HEK293 (cell line): ENCODE measurements around the gene ENAH.
A peak's percentile ranks its signal among the peaks of the same experiment; 100 is the strongest.

Source experiments
- ATF2 ChIP-seq: fragments of 450-650 bp; formaldehyde crosslinking; IDR thresholded peaks from 2 replicates; pipeline ENCODE4 v1.5.1; 2016; ENCODE audit warnings: missing biosample characterization, missing genetic modification characterization, low read depth
- GLI4 ChIP-seq: fragments of 450-650 bp; formaldehyde crosslinking; IDR thresholded peaks from 2 replicates; pipeline ENCODE4 v1.5.1; 2016; ENCODE audit warnings: missing biosample characterization, missing genetic modification characterization
- HIC1 ChIP-seq: fragments of 450-650 bp; formaldehyde crosslinking; IDR thresholded peaks from 2 replicates; pipeline ENCODE4 v1.5.1; 2016; ENCODE audit warnings: missing biosample characterization, missing genetic modification characterization
- HOXA7 ChIP-seq: sonication (generic); formaldehyde crosslinking; IDR thresholded peaks from 2 replicates; pipeline ENCODE4 v1.8.1; 2022; ENCODE audit warnings: missing genetic modification reagents, borderline replicate concordance
- IKZF3 ChIP-seq: fragments of 450-650 bp; IDR thresholded peaks from 2 replicates; pipeline ENCODE4 v1.5.0; 2018; ENCODE audit warnings: missing biosample characterization, mild to moderate bottlenecking, missing genetic modification characterization, moderate library complexity
- MYNN ChIP-seq: fragments of 450-650 bp; formaldehyde crosslinking; IDR thresholded peaks from 2 replicates; pipeline ENCODE4 v1.5.1; 2016; ENCODE audit warnings: missing biosample characterization, missing genetic modification characterization, borderline replicate concordance
- ZBTB26 ChIP-seq: fragments of 450-650 bp; formaldehyde crosslinking; optimal IDR thresholded peaks from 2 replicates; pipeline ENCODE3; 2016; ENCODE audit warnings: missing biosample characterization, mild to moderate bottlenecking, missing genetic modification characterization
- ZBTB48 ChIP-seq: fragments of 450-650 bp; formaldehyde crosslinking; IDR thresholded peaks from 2 replicates; pipeline ENCODE4 v1.5.1; 2016; ENCODE audit warnings: missing biosample characterization, missing genetic modification characterization
- ZEB2 ChIP-seq: fragments of 450-650 bp; formaldehyde crosslinking; IDR thresholded peaks from 2 replicates; pipeline ENCODE4 v1.5.1; 2016; ENCODE audit warnings: missing biosample characterization, missing genetic modification characterization
- ZFP41 ChIP-seq: fragments of 450-650 bp; formaldehyde crosslinking; IDR thresholded peaks from 2 replicates; pipeline ENCODE4 v1.5.1; 2016; ENCODE audit warnings: missing biosample characterization, missing genetic modification characterization, borderline replicate concordance
- ZNF132 ChIP-seq: fragments of 450-650 bp; formaldehyde crosslinking; IDR thresholded peaks from 2 replicates; pipeline ENCODE4 v1.5.1; 2017; ENCODE audit warnings: missing biosample characterization, missing genetic modification characterization, borderline replicate concordance
- ZNF211 ChIP-seq: fragments of 450-650 bp; formaldehyde crosslinking; IDR thresholded peaks from 2 replicates; pipeline ENCODE4 v1.5.1; 2016; ENCODE audit warnings: low read depth, missing biosample characterization, missing genetic modification characterization
- ZNF214 ChIP-seq: fragments of 450-650 bp; formaldehyde crosslinking; IDR thresholded peaks from 2 replicates; pipeline ENCODE4 v1.5.1; 2017; ENCODE audit warnings: missing biosample characterization, mild to moderate bottlenecking, missing genetic modification characterization, borderline replicate concordance
- ZNF221 ChIP-seq: fragments of 450-650 bp; formaldehyde crosslinking; IDR thresholded peaks from 2 replicates; pipeline ENCODE4 v1.5.1; 2017; ENCODE audit warnings: missing biosample characterization, missing genetic modification characterization, borderline replicate concordance
- ZNF23 ChIP-seq: fragments of 450-650 bp; formaldehyde crosslinking; IDR thresholded peaks from 2 replicates; pipeline ENCODE4 v1.5.1; 2016; ENCODE audit warnings: missing biosample characterization, missing genetic modification characterization, borderline replicate concordance
- ZNF274 ChIP-seq, 2 experiments: fragments of 200-500 bp in 1 of 2; fragments of 450-650 bp in 1 of 2; sonication (Bioruptor generic) in 1 of 2; formaldehyde crosslinking in 1 of 2; IDR thresholded peaks; 2 replicates each; pipeline versions ENCODE4 v1.5.1 to v1.6.1; 2014 to 2016; ENCODE audit warnings: borderline replicate concordance in 1 of 2, inconsistent platforms in 1 of 2, low read length in 1 of 2, missing biosample characterization in 1 of 2, missing genetic modification characterization in 1 of 2
- ZNF280D ChIP-seq: fragments of 450-650 bp; formaldehyde crosslinking; IDR thresholded peaks from 2 replicates; pipeline ENCODE4 v1.5.1; 2016; ENCODE audit warnings: missing biosample characterization, missing genetic modification characterization
- ZNF398 ChIP-seq: fragments of 450-650 bp; formaldehyde crosslinking; IDR thresholded peaks from 2 replicates; pipeline ENCODE4 v1.5.1; 2017; ENCODE audit warnings: missing biosample characterization, missing genetic modification characterization
- ZNF501 ChIP-seq: fragments of 450-650 bp; formaldehyde crosslinking; IDR thresholded peaks from 2 replicates; pipeline ENCODE4 v1.5.1; 2016; ENCODE audit warnings: missing biosample characterization, missing genetic modification characterization
- ZNF544 ChIP-seq: fragments of 450-650 bp; formaldehyde crosslinking; IDR thresholded peaks from 2 replicates; pipeline ENCODE4 v1.5.0; 2017; ENCODE audit warnings: missing biosample characterization, missing genetic modification characterization
- ZNF610 ChIP-seq: fragments of 450-650 bp; formaldehyde crosslinking; IDR thresholded peaks from 2 replicates; pipeline ENCODE4 v1.5.1; 2016; ENCODE audit warnings: missing biosample characterization, missing genetic modification characterization, borderline replicate concordance
- ZNF623 ChIP-seq: fragments of 450-650 bp; formaldehyde crosslinking; IDR thresholded peaks from 2 replicates; pipeline ENCODE4 v1.5.1; 2016; ENCODE audit warnings: missing biosample characterization, missing genetic modification characterization
- ZNF670 ChIP-seq: fragments of 450-650 bp; formaldehyde crosslinking; IDR thresholded peaks from 2 replicates; pipeline ENCODE4 v1.5.1; 2016; ENCODE audit warnings: missing biosample characterization, missing genetic modification characterization, low read depth
- ZNF707 ChIP-seq: fragments of 450-650 bp; formaldehyde crosslinking; IDR thresholded peaks from 2 replicates; pipeline ENCODE4 v1.5.1; 2016; ENCODE audit warnings: missing biosample characterization, missing genetic modification characterization
- ZNF768 ChIP-seq: fragments of 450-650 bp; formaldehyde crosslinking; IDR thresholded peaks from 2 replicates; pipeline ENCODE4 v1.5.1; 2018; ENCODE audit warnings: missing biosample characterization, mild to moderate bottlenecking, missing genetic modification characterization
- ZNF776 ChIP-seq: fragments of 450-650 bp; formaldehyde crosslinking; IDR thresholded peaks from 2 replicates; pipeline ENCODE4 v1.5.0; 2017; ENCODE audit warnings: missing biosample characterization, missing genetic modification characterization, borderline replicate concordance
- ZSCAN4 ChIP-seq: fragments of 450-650 bp; formaldehyde crosslinking; IDR thresholded peaks from 2 replicates; pipeline ENCODE4 v1.5.1; 2017; ENCODE audit warnings: missing biosample characterization, missing genetic modification characterization

ENAH gene

GRCh38 chr1:225474986-225475820 lies 177.7 kb downstream of the ENAH start (continued):
- no peak for TF ChIP-seq ZNF398
- no peak for TF ChIP-seq ZNF768 (tag by site-specific recombination)
- TF ChIP-seq ZNF214 (tag by site-specific recombination): no peak
- no peak for TF ChIP-seq ATF2
- no peak for TF ChIP-seq GLI4 (tag by site-specific recombination)
- TF ChIP-seq ZBTB26 (tag by site-specific recombination): peak; percentile 40
- no peak for TF ChIP-seq ZNF544
- 0 out of 2 replicates have a peak, but pooled peaks have one; percentile 35 for TF ChIP-seq ZSCAN4 (tag by site-specific recombination)
- no peak for TF ChIP-seq ZNF132
- TF ChIP-seq ZBTB48 (tag by site-specific recombination): peak; percentile 94
- no peak for TF ChIP-seq ZNF221
- peak; percentile 93 for TF ChIP-seq IKZF3 (tag by site-specific recombination)
- TF ChIP-seq ZNF501 (tag by site-specific recombination): peak; percentile 91
- TF ChIP-seq ZNF211 (tag by site-specific recombination): no peak
- TF ChIP-seq ZNF23 (tag by site-specific recombination): no peak
- no peak for TF ChIP-seq ZNF280D
- no peak for TF ChIP-seq ZNF670 (tag by site-specific recombination)
- no peak for TF ChIP-seq ZNF776 (tag by site-specific recombination)
- peak; percentile 78 for TF ChIP-seq ZEB2 (tag by site-specific recombination)
- no peak for TF ChIP-seq MYNN (tag by site-specific recombination)
- no peak for TF ChIP-seq ZFP41 (tag by site-specific recombination)
- TF ChIP-seq ZNF274 (IDR thresholded peaks at IDR 0.05; ENCODE audit: low read length): no peak
- no peak for TF ChIP-seq ZNF274 (tag by site-specific recombination; IDR thresholded peaks at IDR 0.05; ENCODE audit: borderline replicate concordance)
- no peak for TF ChIP-seq ZNF707
- TF ChIP-seq HOXA7: no peak
- TF ChIP-seq ZNF623 (tag by site-specific recombination): 0 out of 2 replicates have a peak, but pooled peaks have one; percentile 17
- peak; percentile 69; the same call in 1 of the 2 replicates for TF ChIP-seq ZNF610 (tag by site-specific recombination)
- TF ChIP-seq HIC1: peak; percentile 93
